Fibroblast of peridontal ligament (primary cell): ENCODE results near the gene ACAD8.

Experiments
- DNase-seq: peaks from one replicate; pipeline ENCODE4 v3.0.0-alpha.2; 2010; ENCODE audit errors: extremely low read depth

ACAD8 gene

GRCh38 chr11:134290646-134291045, 37.3 kb downstream of the ACAD8 start:
- no peak for DNase-seq

GRCh38 chr11:134291196-134291595, 37.8 kb downstream of the ACAD8 start:
- DNase-seq = no peak

GRCh38 chr11:134292661-134293060, 39.3 kb downstream of the ACAD8 start:
- DNase-seq = no peak

GRCh38 chr11:134293119-134294113, 40.0 kb downstream of the ACAD8 start:
- DNase-seq = no peak

GRCh38 chr11:134294664-134295063, 41.3 kb downstream of the ACAD8 start:
- no peak for DNase-seq

- no peak for DNase-seq
These were observed 58.9 kb downstream of the ACAD8 start for GRCh38 chr11:134312223-134312622.

GRCh38 chr11:134312807-134313206, 59.4 kb downstream of the ACAD8 start:
- no peak for DNase-seq

GRCh38 chr11:134313379-134313778, 60.0 kb downstream of the ACAD8 start:
- no peak for DNase-seq

- no peak for DNase-seq
These were observed 60.6 kb downstream of the ACAD8 start for GRCh38 chr11:134313821-134314607.
